Endothelial cell of umbilical vein (primary cell): ENCODE results near the gene UVRAG. TPM values are rescaled to one million over a fixed set of nuclear protein-coding genes. Genes with fewer than 3 reads are reported as not detected.

ENCODE experiments used
- BruUV-seq: library from RNA; stranded (reverse); fragments of 400-500 nt; replicated peaks from 2 replicates; lab custom pipeline; 2021; lab: Mats Ljungman, UMichigan
- CTCF ChIA-PET: fragments of 300-600, 350-600 bp; sonication (Branson Sonifier 250); formaldehyde crosslinking; loops from one replicate; lab custom pipeline; 2021; ENCODE audit warnings: antibody characterized with exemption, inconsistent platforms; lab: Charles Lee
- POLR2A ChIA-PET: fragments of 300-600, 350-600 bp; sonication (Branson Sonifier 250); formaldehyde crosslinking; loops from one replicate; lab custom pipeline; 2021; ENCODE audit warnings: antibody characterized with exemption, inconsistent platforms; lab: Charles Lee
- DNase-seq: peaks from one replicate; pipeline ENCODE4 v3.0.0-alpha.2; 2011; ENCODE audit warnings: low read depth, low spot score
- FAIRE-seq: peaks from 2 replicates; lab custom pipeline; 2011; peaks lifted over from hg19 to GRCh38; lab: Jason Lieb, UNC
- H2AFZ ChIP-seq: 2 replicates; pipeline ENCODE4 v1.6.0; 2012; ENCODE audit warnings: low read depth, low read length, control low read depth, inconsistent platforms
- H3K27ac ChIP-seq: 2 replicates; pipeline ENCODE4 v1.5.1; 2011; ENCODE audit warnings: low read depth, mild to moderate bottlenecking, control low read depth, low read length, moderate library complexity; ENCODE audit not compliant: insufficient read depth
- H3K27me3 ChIP-seq, 2 experiments: 2 replicates each; pipeline versions ENCODE4 v1.6.0 to v1.6.1; 2011; ENCODE audit warnings: low read length in 2 of 2, mixed read lengths in 1 of 2; ENCODE audit not compliant: control insufficient read depth in 2 of 2, insufficient read depth in 2 of 2
- H3K36me3 ChIP-seq, 2 experiments: 2 replicates in 1 of 2; 3 replicates in 1 of 2; pipeline ENCODE4 v1.5.1; 2011; ENCODE audit warnings: low read length in 2 of 2, mild to moderate bottlenecking in 1 of 2, moderate library complexity in 1 of 2; ENCODE audit not compliant: control insufficient read depth in 2 of 2, insufficient read depth in 2 of 2; ENCODE audit errors: extremely low read depth in 1 of 2
- H3K4me1 ChIP-seq: 3 replicates; pipeline ENCODE4 v1.5.1; 2011; ENCODE audit warnings: mild to moderate bottlenecking, low read length; ENCODE audit not compliant: control insufficient read depth, insufficient read depth; ENCODE audit errors: extremely low read depth
- H3K4me2 ChIP-seq: 2 replicates; pipeline ENCODE4 v1.6.1; 2011; ENCODE audit warnings: low read length, control low read depth, mixed read lengths; ENCODE audit not compliant: insufficient read depth
- H3K4me3 ChIP-seq, 3 experiments: fragments of 200-600 bp in 1 of 3; sonication (generic), shearing (Covaris generic) in 1 of 3; replicated peaks in 1 of 3; 2 replicates each; pipeline ENCODE4 v1.5.1; 2011 to 2016; ENCODE audit warnings: control low read depth in 3 of 3, low read length in 3 of 3, mild to moderate bottlenecking in 2 of 3, inconsistent platforms in 1 of 3, low read depth in 1 of 3, moderate library complexity in 1 of 3; ENCODE audit not compliant: insufficient read depth in 1 of 3
- H3K79me2 ChIP-seq: 2 replicates; pipeline ENCODE4 v1.6.0; 2012; ENCODE audit warnings: low read length, inconsistent platforms; ENCODE audit not compliant: control insufficient read depth, insufficient read depth
- H3K9ac ChIP-seq: replicated peaks from 2 replicates; pipeline ENCODE3; 2011; ENCODE audit warnings: low read length, control low read depth; ENCODE audit not compliant: insufficient read depth; ENCODE audit errors: extremely low read depth
- H3K9me1 ChIP-seq: replicated peaks from 3 replicates; pipeline ENCODE4 v1.6.0; 2011; ENCODE audit warnings: mild to moderate bottlenecking, low read length; ENCODE audit not compliant: control insufficient read depth, insufficient read depth; ENCODE audit errors: extremely low read depth
- H3K9me3 ChIP-seq: replicated peaks from 2 replicates; pipeline ENCODE4 v1.5.1; 2012; ENCODE audit warnings: low read length, inconsistent platforms; ENCODE audit not compliant: control insufficient read depth, insufficient read depth
- H4K20me1 ChIP-seq: replicated peaks from 2 replicates; pipeline ENCODE3; 2011; ENCODE audit warnings: mild to moderate bottlenecking, low read length; ENCODE audit not compliant: control insufficient read depth, insufficient read depth; ENCODE audit errors: extremely low read depth
- CTCF ChIP-seq, 2 donors: IDR thresholded peaks; 1 replicate in 1 of 2; 2 replicates in 1 of 2; pipeline ENCODE4 v1.5.1; 2011; ENCODE audit warnings: low read length in 2 of 2, mild to moderate bottlenecking in 2 of 2, moderate library complexity in 2 of 2, control low read depth in 1 of 2, inconsistent platforms in 1 of 2, low read depth in 1 of 2; ENCODE audit not compliant: insufficient read depth in 1 of 2; ENCODE audit errors: extremely low read depth in 1 of 2
- EZH2 ChIP-seq: IDR thresholded peaks from 2 replicates; pipeline ENCODE4 v1.6.1; 2012; ENCODE audit warnings: borderline replicate concordance, low read depth, mild to moderate bottlenecking, moderate library complexity, low read length, inconsistent platforms; ENCODE audit not compliant: severe bottlenecking
- FOS ChIP-seq: IDR thresholded peaks from 2 replicates; pipeline ENCODE4 v1.6.1; 2011; ENCODE audit warnings: mild to moderate bottlenecking, low read length, moderate library complexity, borderline replicate concordance; ENCODE audit not compliant: insufficient read depth
- GATA2 ChIP-seq: IDR thresholded peaks from 2 replicates; pipeline ENCODE4 v1.7.0; 2011; ENCODE audit warnings: low read depth, mild to moderate bottlenecking, moderate library complexity, mixed read lengths, low read length; ENCODE audit not compliant: insufficient read length, insufficient read depth
- JUN ChIP-seq: IDR thresholded peaks from 2 replicates; pipeline ENCODE4 v1.6.1; 2011; ENCODE audit warnings: borderline replicate concordance, low read depth; ENCODE audit not compliant: insufficient read length, insufficient read depth
- MAX ChIP-seq: IDR thresholded peaks from 2 replicates; pipeline ENCODE4 v1.6.1; 2011; ENCODE audit not compliant: insufficient read depth, insufficient read length
- MYC ChIP-seq: IDR thresholded peaks from one replicate; pipeline ENCODE4 v1.6.1; 2011; ENCODE audit warnings: mild to moderate bottlenecking, low read depth, low read length
- POLR2A ChIP-seq: IDR thresholded peaks from 2 replicates; pipeline ENCODE4 v1.6.1; 2012; ENCODE audit warnings: low read depth, mild to moderate bottlenecking, control low read depth, low read length
- POLR2AphosphoS5 ChIP-seq: IDR thresholded peaks from 2 replicates; pipeline ENCODE4 v1.6.1; 2012; ENCODE audit warnings: low read depth, mild to moderate bottlenecking, control low read depth, low read length, moderate library complexity; ENCODE audit not compliant: insufficient read depth
- dilution Hi-C: fragments of 300-500 bp; cut with MboI; formaldehyde crosslinking; loops from one replicate; pipeline ENCODE4 v1.15.0; 2019; ENCODE audit warnings: low sequenced_read_pairs; ENCODE audit not compliant: extremely low pct_ligation_motif_present
- intact Hi-C: fragments of 100-400 bp; cut with micrococcal nuclease; formaldehyde crosslinking; loops from one replicate; pipeline ENCODE4 v1.10.0; 2022
- polyA plus RNA-seq, 4 experiments: library from polyadenylated mRNA; depleted of rRNA in 3 of 4; stranded (reverse) in 3 of 4; unstranded in 1 of 4; fragments of >200 nt; gene quantifications; 2 replicates each; pipeline versions ENCODE4 v1.2.1 to v1.2.3, GENCODE V29; 2011 to 2012; ENCODE audit warnings: missing spikeins in 1 of 4
- total RNA-seq: library from RNA; stranded (reverse); gene quantifications from 2 replicates; pipeline ENCODE4 v1.2.3, GENCODE V29; 2021

Gene UVRAG
- total and polyA plus RNA-seq, 2 donors (not counting 3 experiments of a cell fraction or from before 2014, with no cell fraction given): 21.2 to 65.6 TPM

- H3K9me1 ChIP-seq: no peaks in the 10 kb centered on the region
- no peaks in the 10 kb centered on the region for H3K4me1 ChIP-seq
- ChIA-PET CTCF (interaction anchor here (1.4 kb wide), 1 partner anchor 254 kb away, joined by 3 read pairs; no protein-coding TSS in a partner anchor), POLR2A (interaction anchor here (0.7 kb wide), 1 partner anchor 8 kb away, joined by 4 read pairs; no protein-coding TSS in a partner anchor)
- BruUV-seq: no TSS peak
- FAIRE-seq (no peak), DNase-seq (no peak)
- H3K4me2 ChIP-seq: no peak overlapping the region
- no peak for TF ChIP-seq MAX
- no peak for TF ChIP-seq MYC
- no peak overlapping the region for H3K27ac ChIP-seq
- H3K27me3 ChIP-seq: no peaks in the 10 kb centered on the region
- no peak overlapping the region for H3K9ac ChIP-seq
- H4K20me1 ChIP-seq: no peaks in the 10 kb centered on the region
- dilution Hi-C loops (no loop called here), intact Hi-C loops (no loop called here)
- no peaks in the 10 kb centered on the region for H3K9me3 ChIP-seq
- no peak overlapping the region for H2AFZ ChIP-seq
- no peak overlapping the region for H3K4me3 ChIP-seq
- H3K79me2 ChIP-seq: no peaks in the 10 kb centered on the region
- peaks cover 0 to 3% of the 10 kb centered on the region in 2 experiments for H3K36me3 ChIP-seq
These were observed 333.2 kb downstream of the UVRAG start for GRCh38 chr11:76148231-76148630.

GRCh38 chr11:76148941-76149613, 334.1 kb downstream of the UVRAG start:
- POLR2A ChIA-PET: no interaction called here
- DNase-seq (no peak), FAIRE-seq (no peak)
- no peaks in the 10 kb centered on the region for H3K36me3 ChIP-seq
- H3K79me2 ChIP-seq: no peaks in the 10 kb centered on the region
- H3K9me3 ChIP-seq: no peaks in the 10 kb centered on the region
- H3K27ac ChIP-seq: no peak overlapping the region
- intact Hi-C loops (no loop called here), dilution Hi-C loops (no loop called here)
- no peak overlapping the region for H3K9ac ChIP-seq
- CTCF ChIA-PET: interaction anchor here (1.4 to 1.8 kb wide), 2 partner anchors 251 to 255 kb away, joined by 3 to 17 read pairs; no protein-coding TSS in a partner anchor
- TF ChIP-seq GATA2: no peak
- TF ChIP-seq EZH2: no peak
- TF ChIP-seq FOS: no peak
- no peak for TF ChIP-seq MAX
- no peak for TF ChIP-seq POLR2AphosphoS5
- no peak for TF ChIP-seq POLR2A
- TF ChIP-seq CTCF (IDR thresholded peaks at IDR 0.05; ENCODE audit: extremely low read depth in 1 of 2, insufficient read depth in 1 of 2, low read depth in 1 of 2, low read length in 2 of 2): no peak
- TF ChIP-seq JUN: no peak
- no peak for TF ChIP-seq MYC
- H3K9me1 ChIP-seq: no peaks in the 10 kb centered on the region
- no peak overlapping the region for H3K4me3 ChIP-seq
- no peaks in the 10 kb centered on the region for H3K27me3 ChIP-seq
- no peaks in the 10 kb centered on the region for H3K4me1 ChIP-seq
- no peak overlapping the region for H3K4me2 ChIP-seq
- no TSS peak for BruUV-seq
- H2AFZ ChIP-seq: no peak overlapping the region
- H4K20me1 ChIP-seq: no peaks in the 10 kb centered on the region
